Activated CD4-positive, alpha-beta T cell treated with anti-CD3 and anti-CD28 coated beads for 24 hours (primary cell): ENCODE results near the gene SPRR2F.
"Not testable (repeated sequence)": the region's sequence is repeated elsewhere in the genome, so short reads cannot be mapped to it uniquely, and the experiment has no call there.

Experiments used
- DNase-seq, 2 donors: peaks; one replicate each; pipeline ENCODE4 v3.0.0-alpha.2; 2020; ENCODE audit warnings: low read depth in 2 of 2

SPRR2F gene

GRCh38 chr1:153113416-153113815 is at the start of gene SPRR2F:
Gene SPRR2F, minus strand, starts transcription at chr1:153113516. Its CDS starts 783 bp downstream, at chr1:153112733.
- no peak for DNase-seq

GRCh38 chr1:153155541-153155940 is 42.2 kb upstream of the SPRR2F start:
- no peak for DNase-seq

- DNase-seq: no peak
Observed at GRCh38 chr1:153152481-153152880, 39.2 kb upstream of the SPRR2F start.

- DNase-seq: no peak
Observed at GRCh38 chr1:153150846-153151245, 37.5 kb upstream of the SPRR2F start, which contains the start of gene SPRR2G. Gene SPRR2G, minus strand, starts transcription at chr1:153150890. Its CDS starts 780 bp downstream, at chr1:153150110.

- no peak for DNase-seq
Observed at GRCh38 chr1:153141377-153141776, 28.1 kb upstream of the SPRR2F start.

- DNase-seq: no peak
Observed at GRCh38 chr1:153140484-153140883, 27.2 kb upstream of the SPRR2F start.

GRCh38 chr1:153133743-153134142 is 20.4 kb upstream of the SPRR2F start:
- DNase-seq: no peak

- no peak for DNase-seq
Observed at GRCh38 chr1:153133267-153133666, 20.0 kb upstream of the SPRR2F start.

GRCh38 chr1:153128688-153129087 is 15.4 kb upstream of the SPRR2F start:
- DNase-seq: not testable (repeated sequence)

- DNase-seq: no peak
Observed at GRCh38 chr1:153127296-153127695, 14.0 kb upstream of the SPRR2F start.

- no peak for DNase-seq
Observed at GRCh38 chr1:153125536-153125935, 12.2 kb upstream of the SPRR2F start.

- DNase-seq: not testable (repeated sequence)
Observed at GRCh38 chr1:153123793-153124192, 10.5 kb upstream of the SPRR2F start.

GRCh38 chr1:153122831-153123421 is 9.6 kb upstream of the SPRR2F start:
- no peak for DNase-seq

GRCh38 chr1:153120945-153121344 is 7.6 kb upstream of the SPRR2F start:
- no peak for DNase-seq

GRCh38 chr1:153119491-153119971 is 6.2 kb upstream of the SPRR2F start:
- no peak for DNase-seq

GRCh38 chr1:153115264-153115663 is 1.9 kb upstream of the SPRR2F start:
- DNase-seq: not testable (repeated sequence)

- DNase-seq: not testable (repeated sequence)
Observed at GRCh38 chr1:153112454-153112853, 862 bp downstream of the SPRR2F start.

GRCh38 chr1:153100245-153100644 is 13.1 kb downstream of the SPRR2F start:
- DNase-seq: no peak

- DNase-seq: no peak
Observed at GRCh38 chr1:153099461-153100045, 13.8 kb downstream of the SPRR2F start.

GRCh38 chr1:153095764-153096163 is 17.6 kb downstream of the SPRR2F start:
- no peak for DNase-seq

- DNase-seq: no peak
Observed at GRCh38 chr1:153094426-153094825, 18.9 kb downstream of the SPRR2F start, which contains the start of gene SPRR2E. Gene SPRR2E, minus strand, starts transcription at chr1:153094526. Its CDS starts 775 bp downstream, at chr1:153093751.

- no peak for DNase-seq
Observed at GRCh38 chr1:153087652-153088051, 25.7 kb downstream of the SPRR2F start.

- no peak for DNase-seq
Observed at GRCh38 chr1:153081736-153082135, 31.6 kb downstream of the SPRR2F start.
